Dermis blood vessel endothelial cell (primary cell): ENCODE measurements around the gene TMSB4X. TPM values are rescaled to one million over a fixed set of nuclear protein-coding genes. Genes with fewer than 3 reads are reported as not detected.

Experiments used
- total RNA-seq: library from RNA; depleted of rRNA; stranded (reverse); fragments of >200 nt; gene quantifications from 2 replicates; pipeline ENCODE4 v1.2.3, GENCODE V29; 2014

Gene TMSB4X
- total RNA-seq, 1 donor from 2014 or later = 18,147 TPM

Other genes with a start within 250 kb of the TMSB4X start
- gene PRPS2, start 183.7 kb upstream of the TMSB4X start, total RNA-seq = 21.3 and 27.7 TPM in 2 replicates
- gene TLR7, start 108.0 kb upstream of the TMSB4X start, total RNA-seq = not detected in 2 replicates
- gene TLR8, start 68.5 kb upstream of the TMSB4X start, total RNA-seq = not detected in 2 replicates
- 0.05 TPM in 1 of 2 replicates, not detected in the other for gene FAM9C, start 69.5 kb downstream of the TMSB4X start, total RNA-seq